Panc1 (cell line): ENCODE measurements around the gene SSBP4. TPM values are rescaled to one million over a fixed set of nuclear protein-coding genes. Genes with fewer than 3 reads are reported as not detected.
A peak's percentile ranks its signal among the peaks of the same experiment; 100 is the strongest.

Experiments used
- ATAC-seq: fragments of 200-7000 bp; cut with Tn5 transposase; 2 replicates; pipeline ENCODE4 v1.9.1; 2020; ENCODE audit warnings: mild to moderate bottlenecking, moderate library complexity
- BruUV-seq: library from RNA; stranded (reverse); fragments of 400-500 nt; replicated peaks from 2 replicates; lab custom pipeline; 2021; lab: Mats Ljungman, UMichigan
- CTCF ChIA-PET: fragments of 300-600 bp; sonication (Branson Sonifier 250); formaldehyde crosslinking; loops from one replicate; lab custom pipeline; 2022; ENCODE audit warnings: antibody characterized with exemption; lab: Charles Lee
- POLR2A ChIA-PET: fragments of 300-600 bp; sonication (Branson Sonifier 250); formaldehyde crosslinking; loops from one replicate; lab custom pipeline; 2022; ENCODE audit warnings: antibody characterized with exemption; lab: Charles Lee
- DNase-seq: peaks from one replicate; pipeline ENCODE4 v3.0.0-alpha.2; 2010; ENCODE audit warnings: low read depth, low spot score
- H3K27ac ChIP-seq: 2 replicates; pipeline ENCODE4 v1.5.1; 2011; ENCODE audit warnings: mild to moderate bottlenecking, low read length, inconsistent platforms
- H3K27me3 ChIP-seq: fragments of 200-500 bp; sonication (Bioruptor generic); 2 replicates; pipeline ENCODE4 v1.6.0; 2014; ENCODE audit warnings: low read length, inconsistent platforms; ENCODE audit not compliant: control insufficient read depth, insufficient read depth
- H3K36me3 ChIP-seq: fragments of 200-500 bp; sonication (Bioruptor generic); 2 replicates; pipeline ENCODE4 v1.5.1; 2014; ENCODE audit warnings: inconsistent platforms, mild to moderate bottlenecking, low read length, moderate library complexity; ENCODE audit not compliant: control insufficient read depth, insufficient read depth
- H3K4me1 ChIP-seq: 2 replicates; pipeline ENCODE4 v1.5.1; 2011; ENCODE audit warnings: inconsistent platforms, mild to moderate bottlenecking, low read length, moderate library complexity; ENCODE audit not compliant: control insufficient read depth, insufficient read depth
- H3K4me3 ChIP-seq, 2 experiments: 2 replicates each; pipeline ENCODE4 v1.5.1; 2011 to 2012; ENCODE audit warnings: low read depth in 2 of 2, low read length in 2 of 2, mild to moderate bottlenecking in 2 of 2, inconsistent platforms in 1 of 2, moderate library complexity in 1 of 2
- H3K9me3 ChIP-seq: fragments of 200-500 bp; sonication (Bioruptor generic); 2 replicates; pipeline ENCODE4 v1.5.1; 2014; ENCODE audit warnings: low read depth, mild to moderate bottlenecking, inconsistent platforms, low read length, moderate library complexity; ENCODE audit not compliant: control insufficient read depth, insufficient read depth
- POLR2AphosphoS5 ChIP-seq: IDR thresholded peaks from 2 replicates; pipeline ENCODE4 v1.6.1; 2012; ENCODE audit warnings: mild to moderate bottlenecking, low read depth, low read length, moderate library complexity
- SIN3A ChIP-seq: IDR thresholded peaks from 2 replicates; pipeline ENCODE4 v1.6.1; 2012; ENCODE audit warnings: low read depth, mild to moderate bottlenecking, low read length, moderate library complexity, borderline replicate concordance; ENCODE audit not compliant: insufficient read depth
- TCF7L2 ChIP-seq: IDR thresholded peaks from 2 replicates; pipeline ENCODE4 v1.6.1; 2011; ENCODE audit warnings: mild to moderate bottlenecking, low read depth, low read length, inconsistent platforms
- in situ Hi-C: cut with HindIII; loops from 2 replicates; pipeline ENCODE4 v1.10.0; 2016; ENCODE audit warnings: low sequenced_read_pairs, low pct_unique_long_range_greater_than_20kb
- intact Hi-C: fragments of 100-400 bp; cut with micrococcal nuclease; formaldehyde crosslinking; loops from one replicate; pipeline ENCODE4 v1.10.0; 2022; ENCODE audit not compliant: unreplicated experiment
- total RNA-seq: library from RNA; stranded (reverse); gene quantifications from one replicate; pipeline ENCODE4 v1.2.1, GENCODE V29; 2021; ENCODE audit not compliant: unreplicated experiment
- TF ChIP-seq, protein P1 (sequence below): fragments of 450-650 bp; IDR thresholded peaks from 2 replicates; pipeline ENCODE4 v1.5.1; 2017; ENCODE audit warnings: mild to moderate bottlenecking
- TF ChIP-seq, protein P2 (sequence below), 2 experiments: IDR thresholded peaks; 2 replicates each; pipeline ENCODE4 v1.6.1; 2011 to 2012; ENCODE audit warnings: low read depth in 2 of 2, control low read depth in 1 of 2, low read length in 1 of 2, mild to moderate bottlenecking in 1 of 2, moderate library complexity in 1 of 2; ENCODE audit not compliant: insufficient read depth in 1 of 2

Gene SSBP4
- total RNA-seq, 1 experiment from 2014 or later, result 128 TPM

DNA sequence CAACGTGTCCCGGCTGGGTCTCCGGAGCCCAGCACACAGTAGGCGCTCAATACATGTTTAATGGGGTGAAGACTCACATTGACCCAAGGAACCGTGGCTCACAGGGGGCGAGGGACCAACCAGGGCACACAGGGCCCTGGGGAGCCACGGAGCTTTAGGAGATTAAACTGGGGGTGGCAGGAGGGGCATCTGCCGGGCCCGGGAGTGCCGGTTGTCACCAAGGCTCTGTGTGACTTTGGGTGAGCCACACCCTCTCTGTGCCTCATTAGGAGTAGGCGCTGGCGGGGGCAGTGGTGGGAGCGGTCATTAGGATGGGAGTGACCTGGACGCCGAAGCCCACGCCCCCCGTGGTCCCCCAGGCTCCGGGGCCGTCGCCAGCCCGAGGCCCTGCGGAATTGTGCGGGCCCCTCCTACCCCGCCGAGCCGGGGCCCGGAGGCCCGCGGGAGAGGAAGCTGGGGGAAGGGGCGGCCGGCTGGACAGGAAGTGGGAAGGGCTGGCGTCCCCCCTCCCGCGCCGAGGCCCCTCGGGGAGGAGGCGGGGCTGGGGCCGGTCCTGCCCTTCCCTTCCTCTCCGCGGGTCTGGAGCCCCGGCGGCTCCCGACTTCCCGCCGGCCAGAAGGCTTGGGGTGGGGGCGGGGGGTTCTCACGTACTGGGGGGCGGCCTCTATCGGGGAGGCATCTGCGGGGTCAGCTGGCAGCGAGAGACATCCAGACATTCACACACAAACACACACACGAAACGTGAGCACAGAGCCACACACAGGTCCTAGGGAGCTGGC lies 1.8 kb upstream of the SSBP4 start:
- ChIA-PET CTCF (no interaction called here), POLR2A (interaction anchor here (0.6 to 1.0 kb wide), 4 partner anchors 29 to 165 kb away, joined by 3 to 10 read pairs (median 3); no protein-coding TSS in a partner anchor)
- H3K9me3 ChIP-seq, result no peaks in the 10 kb centered on the region
- peak overlapping the region; percentile 37 to 60 for H3K4me3 ChIP-seq
- H3K27me3 ChIP-seq, result no peaks in the 10 kb centered on the region
- H3K36me3 ChIP-seq, result peaks cover 2% of the 10 kb centered on the region; the same call in 1 of the 2 replicates
- ATAC-seq (peak; percentile 55), DNase-seq (no peak)
- H3K27ac ChIP-seq, result peak overlapping the region; percentile 95
- H3K4me1 ChIP-seq, result peaks cover 40% of the 10 kb centered on the region
- no TSS peak for BruUV-seq
- intact Hi-C loops (no loop called here), in situ Hi-C loops (no loop called here)
- TF ChIP-seq POLR2AphosphoS5, result no peak
- TF ChIP-seq, protein P1, sequence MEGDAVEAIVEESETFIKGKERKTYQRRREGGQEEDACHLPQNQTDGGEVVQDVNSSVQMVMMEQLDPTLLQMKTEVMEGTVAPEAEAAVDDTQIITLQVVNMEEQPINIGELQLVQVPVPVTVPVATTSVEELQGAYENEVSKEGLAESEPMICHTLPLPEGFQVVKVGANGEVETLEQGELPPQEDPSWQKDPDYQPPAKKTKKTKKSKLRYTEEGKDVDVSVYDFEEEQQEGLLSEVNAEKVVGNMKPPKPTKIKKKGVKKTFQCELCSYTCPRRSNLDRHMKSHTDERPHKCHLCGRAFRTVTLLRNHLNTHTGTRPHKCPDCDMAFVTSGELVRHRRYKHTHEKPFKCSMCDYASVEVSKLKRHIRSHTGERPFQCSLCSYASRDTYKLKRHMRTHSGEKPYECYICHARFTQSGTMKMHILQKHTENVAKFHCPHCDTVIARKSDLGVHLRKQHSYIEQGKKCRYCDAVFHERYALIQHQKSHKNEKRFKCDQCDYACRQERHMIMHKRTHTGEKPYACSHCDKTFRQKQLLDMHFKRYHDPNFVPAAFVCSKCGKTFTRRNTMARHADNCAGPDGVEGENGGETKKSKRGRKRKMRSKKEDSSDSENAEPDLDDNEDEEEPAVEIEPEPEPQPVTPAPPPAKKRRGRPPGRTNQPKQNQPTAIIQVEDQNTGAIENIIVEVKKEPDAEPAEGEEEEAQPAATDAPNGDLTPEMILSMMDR, result no peak
- no peak for TF ChIP-seq TCF7L2
- no peak for TF ChIP-seq SIN3A
- TF ChIP-seq, protein P2, sequence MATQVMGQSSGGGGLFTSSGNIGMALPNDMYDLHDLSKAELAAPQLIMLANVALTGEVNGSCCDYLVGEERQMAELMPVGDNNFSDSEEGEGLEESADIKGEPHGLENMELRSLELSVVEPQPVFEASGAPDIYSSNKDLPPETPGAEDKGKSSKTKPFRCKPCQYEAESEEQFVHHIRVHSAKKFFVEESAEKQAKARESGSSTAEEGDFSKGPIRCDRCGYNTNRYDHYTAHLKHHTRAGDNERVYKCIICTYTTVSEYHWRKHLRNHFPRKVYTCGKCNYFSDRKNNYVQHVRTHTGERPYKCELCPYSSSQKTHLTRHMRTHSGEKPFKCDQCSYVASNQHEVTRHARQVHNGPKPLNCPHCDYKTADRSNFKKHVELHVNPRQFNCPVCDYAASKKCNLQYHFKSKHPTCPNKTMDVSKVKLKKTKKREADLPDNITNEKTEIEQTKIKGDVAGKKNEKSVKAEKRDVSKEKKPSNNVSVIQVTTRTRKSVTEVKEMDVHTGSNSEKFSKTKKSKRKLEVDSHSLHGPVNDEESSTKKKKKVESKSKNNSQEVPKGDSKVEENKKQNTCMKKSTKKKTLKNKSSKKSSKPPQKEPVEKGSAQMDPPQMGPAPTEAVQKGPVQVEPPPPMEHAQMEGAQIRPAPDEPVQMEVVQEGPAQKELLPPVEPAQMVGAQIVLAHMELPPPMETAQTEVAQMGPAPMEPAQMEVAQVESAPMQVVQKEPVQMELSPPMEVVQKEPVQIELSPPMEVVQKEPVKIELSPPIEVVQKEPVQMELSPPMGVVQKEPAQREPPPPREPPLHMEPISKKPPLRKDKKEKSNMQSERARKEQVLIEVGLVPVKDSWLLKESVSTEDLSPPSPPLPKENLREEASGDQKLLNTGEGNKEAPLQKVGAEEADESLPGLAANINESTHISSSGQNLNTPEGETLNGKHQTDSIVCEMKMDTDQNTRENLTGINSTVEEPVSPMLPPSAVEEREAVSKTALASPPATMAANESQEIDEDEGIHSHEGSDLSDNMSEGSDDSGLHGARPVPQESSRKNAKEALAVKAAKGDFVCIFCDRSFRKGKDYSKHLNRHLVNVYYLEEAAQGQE (IDR thresholded peaks at IDR 0.05; ENCODE audit: insufficient read depth in 1 of 2, low read depth in 2 of 2, low read length in 1 of 2), result no peak

DNA sequence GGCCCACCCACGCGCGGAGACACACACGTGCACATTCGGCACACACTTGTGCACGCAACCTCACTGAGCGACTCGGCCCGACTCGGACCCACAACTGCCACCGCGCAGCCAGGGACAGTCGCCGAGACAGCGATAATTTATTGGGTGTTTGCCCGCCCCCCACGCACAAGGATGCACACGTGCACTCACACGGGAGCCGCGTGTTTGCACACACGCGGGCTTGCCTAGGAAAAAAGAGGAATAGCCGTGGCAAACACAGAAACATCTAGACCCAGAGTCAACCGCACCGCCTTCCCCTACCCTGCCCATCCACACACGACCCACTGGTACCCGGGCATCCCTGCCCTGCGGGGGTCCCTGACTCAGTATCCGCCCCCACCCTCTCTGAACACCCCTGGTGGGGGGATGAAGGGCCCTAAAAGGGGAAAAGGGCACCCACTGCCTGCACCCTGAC lies 1.1 kb upstream of the SSBP4 start:
- Histone ChIP-seq H3K4me3 (peak overlapping the region; percentile 7 to 60; a peak in 2 of 4 replicates), H3K36me3 (peaks cover 2% of the 10 kb centered on the region; the same call in 1 of the 2 replicates), H3K4me1 (peaks cover 40% of the 10 kb centered on the region), H3K27ac (peak overlapping the region; percentile 86), H3K9me3 (no peaks in the 10 kb centered on the region), H3K27me3 (no peaks in the 10 kb centered on the region)
- no peak for TF ChIP-seq TCF7L2
- TF ChIP-seq, protein P2 (IDR thresholded peaks at IDR 0.05; ENCODE audit: insufficient read depth in 1 of 2, low read depth in 2 of 2, low read length in 1 of 2), result no peak
- TF ChIP-seq SIN3A, result no peak
- TF ChIP-seq, protein P1, result no peak
- TF ChIP-seq POLR2AphosphoS5, result no peak
- CTCF ChIA-PET, result no interaction called here
- no TSS peak for BruUV-seq
- POLR2A ChIA-PET, result interaction anchor here (0.5 to 1.0 kb wide), 3 partner anchors 30 to 136 kb away, joined by 3 to 10 read pairs (median 5); no protein-coding TSS in a partner anchor
- ATAC-seq (no peak), DNase-seq (no peak)
- in situ Hi-C loops (no loop called here), intact Hi-C loops (no loop called here)
